Femur (tissue), 1 donor: ENCODE measurements around the gene PRTFDC1.
A peak's percentile ranks its signal among the peaks of the same experiment; 100 is the strongest.
"Not testable (repeated sequence)": the region's sequence is repeated elsewhere in the genome, so short reads cannot be mapped to it uniquely, and the experiment has no call there.

Experiments
- DNase-seq: peaks from one replicate; pipeline ENCODE4 v3.0.0-alpha.2; 2017

The PRTFDC1 gene

DNA sequence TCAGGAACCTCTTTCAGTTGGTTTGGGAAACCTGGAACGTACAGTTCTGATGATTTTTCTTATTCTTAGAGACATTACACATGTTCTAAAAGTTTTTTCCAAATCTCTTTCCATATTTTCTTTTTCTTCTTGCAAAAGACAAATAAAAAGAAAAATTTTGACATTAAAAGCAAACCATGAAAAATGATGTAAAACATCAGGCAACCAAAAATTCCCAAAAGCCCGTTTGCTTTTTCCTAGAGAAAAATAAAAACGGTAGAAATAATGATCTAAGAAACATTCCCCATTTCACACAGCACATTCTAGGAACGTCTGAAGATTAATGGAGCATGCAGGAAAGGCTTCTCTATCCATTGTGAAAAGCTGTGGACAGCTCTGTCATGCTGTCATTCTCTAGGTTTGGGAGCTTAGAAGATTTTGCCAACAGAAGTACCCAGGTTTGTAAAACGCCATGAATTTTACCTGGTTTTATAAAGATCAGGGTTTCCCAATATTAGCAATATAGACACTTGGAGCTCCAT lies 11.2 kb upstream of the PRTFDC1 start:
- DNase-seq, result no peak

- no peak for DNase-seq
Measured at GRCh38 chr10:24962995-24963394, 10.6 kb upstream of the PRTFDC1 start.

- no peak for DNase-seq
Measured at GRCh38 chr10:24961582-24961981, 9.2 kb upstream of the PRTFDC1 start.

- no peak for DNase-seq
Measured at GRCh38 chr10:24959382-24959730, 7.0 kb upstream of the PRTFDC1 start.

GRCh38 chr10:24958721-24959381 lies 6.4 kb upstream of the PRTFDC1 start:
- peak; percentile 82 for DNase-seq

DNA sequence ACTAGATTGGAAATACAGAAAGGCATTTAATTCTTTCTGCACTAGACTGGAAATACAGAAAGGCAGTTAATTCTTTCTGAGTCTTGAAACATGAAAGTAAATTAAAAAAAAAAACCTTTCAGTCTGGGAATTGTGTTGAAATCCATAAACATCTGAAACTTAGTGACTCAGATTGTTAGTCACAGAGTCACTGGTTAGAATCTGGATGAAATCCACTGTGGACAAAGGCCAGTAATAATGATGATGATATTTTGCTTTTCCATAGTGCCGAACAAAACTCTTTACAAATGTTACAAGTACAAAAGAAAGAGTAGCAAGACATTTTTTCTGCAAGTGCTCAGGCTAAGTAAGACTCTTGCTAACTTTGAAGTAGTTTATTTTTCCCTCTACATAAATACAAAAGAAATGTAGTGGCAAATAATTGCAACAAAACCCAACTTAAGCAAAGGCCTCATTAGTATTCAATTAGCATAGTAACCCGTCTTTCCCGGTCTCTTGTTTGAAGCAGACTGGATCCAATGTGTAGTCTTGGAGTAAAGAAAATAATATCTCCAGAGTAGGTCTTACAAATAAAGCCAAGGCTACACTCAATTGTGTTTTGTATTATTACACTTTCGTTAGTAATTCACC lies 5.8 kb upstream of the PRTFDC1 start:
- no peak for DNase-seq

DNA sequence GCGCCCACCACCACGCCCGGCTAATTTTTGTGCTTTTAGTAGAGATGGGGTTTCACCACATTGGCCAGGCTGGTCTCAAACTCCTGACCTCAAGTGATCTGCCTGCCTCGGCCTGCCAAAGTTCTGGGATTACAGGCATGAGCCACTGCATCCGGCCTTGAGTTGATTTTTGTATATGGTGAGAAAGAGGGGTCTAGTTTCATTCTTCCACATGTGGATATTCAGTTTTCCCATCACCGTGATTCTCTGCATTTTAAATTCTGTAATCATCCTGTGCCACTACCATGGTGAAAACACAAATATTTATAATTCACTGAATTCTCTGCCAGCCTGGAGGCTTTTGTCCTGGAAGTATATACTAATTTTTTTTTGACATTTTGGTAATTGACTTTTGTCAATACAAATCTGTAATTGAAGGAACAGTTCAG lies 5.2 kb upstream of the PRTFDC1 start:
- DNase-seq, result not testable (repeated sequence)

DNA sequence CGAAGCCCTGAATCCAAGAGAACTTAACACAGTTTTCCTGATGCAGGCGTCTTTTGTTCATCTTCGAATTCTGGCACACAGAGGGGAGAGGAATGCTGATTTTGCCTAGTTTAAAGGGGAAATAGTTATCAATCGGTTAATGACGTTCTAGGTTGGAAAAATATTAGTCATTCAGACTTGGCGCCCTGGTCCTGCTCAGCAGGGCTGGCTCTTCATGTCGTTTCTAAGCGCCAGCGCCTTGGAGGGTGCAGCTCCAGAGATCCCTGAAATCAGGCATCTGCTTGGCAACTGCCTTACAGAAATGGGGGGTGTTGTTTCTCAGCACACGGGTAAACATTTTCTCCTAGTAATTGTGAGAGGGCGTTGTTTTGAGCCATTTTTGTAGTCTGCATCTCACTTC lies 1.3 kb upstream of the PRTFDC1 start:
- DNase-seq, result no peak

- DNase-seq, result peak; percentile 77
Measured at GRCh38 chr10:24952707-24953645, 570 bp upstream of the PRTFDC1 start.

GRCh38 chr10:24951201-24952142 lies 934 bp downstream of the PRTFDC1 start:
- DNase-seq, result peak; percentile 58

DNA sequence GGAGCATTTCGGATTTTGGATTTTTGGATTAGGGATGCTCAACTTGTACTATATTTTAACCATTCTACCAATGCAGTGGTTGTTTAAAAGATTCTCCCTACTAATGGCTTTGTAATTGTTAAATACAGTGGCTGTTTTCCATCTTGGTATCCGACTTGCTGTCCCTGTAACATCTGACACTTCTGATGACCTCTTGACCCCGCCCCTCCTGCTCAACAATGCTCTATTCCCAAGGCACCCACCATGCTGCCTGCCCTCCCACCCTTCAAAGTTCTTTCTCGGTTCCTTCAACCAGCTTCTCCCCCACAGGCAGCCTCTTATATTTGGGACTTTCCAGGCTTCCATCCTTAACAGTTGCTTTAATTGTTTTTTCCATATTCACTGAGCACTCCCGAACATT lies 2.0 kb downstream of the PRTFDC1 start:
- DNase-seq, result no peak

- no peak for DNase-seq
Measured at GRCh38 chr10:24949616-24950015, 2.8 kb downstream of the PRTFDC1 start.

- no peak for DNase-seq
Measured at GRCh38 chr10:24947304-24948097, 4.9 kb downstream of the PRTFDC1 start.

DNA sequence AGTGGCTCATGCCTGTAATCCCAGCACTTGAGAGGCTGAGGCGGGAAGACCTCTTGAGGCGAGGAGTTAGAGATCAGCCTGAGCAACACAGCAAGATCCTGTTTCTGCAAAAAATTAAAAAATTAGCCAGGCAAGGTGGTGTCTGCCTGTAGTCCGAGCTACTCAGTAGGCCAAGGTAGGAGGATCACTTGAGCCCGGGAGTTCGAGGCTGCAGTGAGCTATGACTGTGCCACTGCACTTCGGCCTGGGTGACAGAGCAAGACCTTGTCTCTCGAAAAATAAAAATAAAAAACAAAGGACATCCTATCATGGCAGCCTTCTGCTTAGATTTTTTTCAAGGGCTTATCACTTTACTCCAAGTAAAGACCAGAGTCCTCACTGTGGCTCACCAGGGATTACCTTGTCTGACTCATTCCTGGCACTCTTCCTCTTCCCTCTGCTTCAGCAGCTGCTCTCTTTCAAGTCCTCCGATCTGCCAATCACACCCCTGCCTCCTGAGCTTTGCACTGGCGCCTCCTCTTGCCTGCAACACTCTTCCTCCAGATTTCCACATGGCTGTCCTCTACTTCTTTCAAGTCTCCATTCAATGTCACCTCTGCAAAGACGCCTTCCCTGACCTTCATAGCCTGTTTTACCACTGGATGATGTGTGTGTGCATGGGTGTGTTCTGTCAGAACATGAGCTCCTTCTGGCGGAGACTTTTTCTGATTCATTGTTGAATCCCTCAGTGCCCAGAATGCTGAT lies 7.7 kb downstream of the PRTFDC1 start:
- no peak for DNase-seq

DNA sequence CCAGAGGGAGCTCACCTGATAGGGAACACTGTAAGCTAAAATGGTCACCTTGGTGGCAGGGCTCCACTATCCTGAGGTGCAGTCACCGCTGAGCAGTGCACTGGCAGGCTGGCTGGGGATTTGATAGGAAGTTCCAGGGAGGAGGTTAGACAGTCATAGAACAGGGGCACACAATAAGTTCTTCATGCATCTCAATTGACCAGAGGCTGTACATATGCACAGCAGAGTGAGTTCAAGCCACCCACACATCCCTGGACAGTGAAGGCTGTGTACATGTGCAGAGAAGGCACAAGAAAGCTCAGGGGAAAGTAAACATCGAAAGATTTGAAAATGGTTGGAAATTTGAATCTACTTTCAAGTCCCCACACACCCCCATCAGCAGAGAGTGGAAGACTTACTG lies 13.9 kb downstream of the PRTFDC1 start:
- no peak for DNase-seq

- no peak for DNase-seq
Measured at GRCh38 chr10:24938076-24938475, 14.3 kb downstream of the PRTFDC1 start.

DNA sequence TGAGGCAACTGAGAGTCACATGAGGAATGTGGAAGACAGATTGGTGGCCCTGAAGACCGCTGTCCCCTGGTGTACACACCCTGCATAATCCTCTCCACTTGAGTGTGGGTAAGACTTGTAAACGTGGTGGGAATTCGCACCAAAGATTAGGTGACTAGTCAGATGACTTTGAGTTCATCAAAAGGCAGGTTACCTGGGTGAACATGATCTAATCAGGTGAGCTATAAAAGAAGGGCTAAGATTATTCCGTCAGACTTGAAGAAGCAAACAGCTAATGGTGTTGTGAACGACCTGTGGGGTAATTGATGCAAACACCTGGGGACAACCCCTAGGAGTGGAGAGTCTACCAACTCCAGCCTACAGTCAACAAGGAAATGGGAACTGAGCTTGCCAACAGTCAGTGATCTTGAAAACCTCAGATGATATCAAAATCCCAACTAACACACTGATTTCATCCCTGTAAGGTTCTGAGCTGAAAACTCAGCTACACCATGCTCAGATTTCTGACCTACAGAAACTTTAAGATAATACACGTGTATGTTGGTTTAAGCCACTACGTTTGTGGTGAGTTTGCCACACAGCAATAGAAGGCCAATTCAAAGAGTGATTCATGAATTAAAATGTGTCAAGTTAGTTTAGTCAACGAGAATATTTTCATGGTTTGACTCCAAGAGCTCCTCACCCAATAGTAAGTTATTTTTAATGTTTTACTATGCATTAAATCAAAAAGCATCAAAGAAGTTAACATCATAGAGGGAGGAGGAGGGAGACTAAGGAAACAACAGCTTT lies 16.7 kb downstream of the PRTFDC1 start:
- DNase-seq, result no peak

GRCh38 chr10:24931236-24931635 lies 21.2 kb downstream of the PRTFDC1 start:
- no peak for DNase-seq

- no peak for DNase-seq
Measured at GRCh38 chr10:24930427-24930826, 22.0 kb downstream of the PRTFDC1 start.

DNA sequence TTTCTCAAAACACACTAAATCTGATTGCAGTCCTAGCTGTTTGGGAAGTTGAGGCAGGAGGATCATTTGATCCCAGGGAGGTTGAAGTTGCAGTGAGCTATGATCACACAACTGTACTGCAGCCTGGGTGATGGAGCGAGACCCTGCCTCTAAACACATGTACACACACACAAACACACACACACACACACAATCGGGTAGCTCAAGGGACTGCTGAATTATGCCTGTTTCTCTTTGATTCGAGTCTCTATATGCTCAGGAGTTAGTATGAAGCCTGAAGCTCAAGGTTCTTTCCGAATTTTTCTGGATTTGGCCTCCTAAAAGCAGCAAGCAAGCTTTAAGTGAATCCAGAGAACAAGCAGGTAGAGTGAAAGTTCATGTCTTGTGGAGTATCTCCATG lies 22.5 kb downstream of the PRTFDC1 start:
- DNase-seq, result no peak
